ENCODE data around the gene NAT10. TPM values are rescaled to one million over a fixed set of nuclear protein-coding genes. Genes with fewer than 3 reads are reported as not detected.

The NAT10 gene
- polyA plus RNA-seq (12.4 and 12.7 TPM in 2 replicates), polyA minus RNA-seq (22.3 and 22.6 TPM in 2 replicates)

GRCh38 chr11:34105079-34105956, at the start of gene NAT10:
TSS of gene NAT10 (plus strand) at chr11:34105629. CDS start at chr11:34108226, 2,597 bp downstream.
- Histone ChIP-seq H3K27me3 (ENCODE audit: insufficient read depth, low read depth, low read length) (no peaks in the 10 kb centered on the region), H4K20me1 (ENCODE audit: insufficient read depth) (no peaks in the 10 kb centered on the region), H3K4me3 (ENCODE audit: low read length) (peak within 1 kb of the TSS; percentile 82), H3K36me3 (ENCODE audit: insufficient read depth, low read length) (peaks cover 7% of the 10 kb centered on the region), H3K9me3 (ENCODE audit: low read length) (no peaks in the 10 kb centered on the region), H3K79me2 (replicated peaks; ENCODE audit: insufficient read depth, low read length) (peaks cover 15% of the 10 kb centered on the region), H2AFZ (ENCODE audit: low read depth, low read length) (peak within 1 kb of the TSS; percentile 58), H3K9me2 (ENCODE audit: insufficient read depth, low read length) (no peaks in the 10 kb centered on the region), H3K27ac (ENCODE audit: low read length) (peak within 1 kb of the TSS; percentile 82), H3K9ac (ENCODE audit: low read length) (peak within 1 kb of the TSS; percentile 81), H3F3A (ENCODE audit: insufficient read depth, low read length, poor library complexity, severe bottlenecking) (peaks cover 8% of the 10 kb centered on the region), H3K4me2 (ENCODE audit: low read length) (peak within 1 kb of the TSS; percentile 91)
- TF ChIP-seq RAD21 (conservative IDR thresholded peaks at IDR 0.05) (peak; percentile 49), SMC3 (conservative IDR thresholded peaks at IDR 0.05; ENCODE audit: poor library complexity) (peak; percentile 65), EZH2 (IDR thresholded peaks at IDR 0.05; ENCODE audit: borderline replicate concordance, insufficient read depth, low read length, poor library complexity, severe bottlenecking) (no peak), CTCF (IDR thresholded peaks at IDR 0.05; ENCODE audit: poor library complexity, severe bottlenecking) (peak; percentile 58), POLR2AphosphoS5 (IDR thresholded peaks at IDR 0.05) (peak; percentile 96), EP300 (conservative IDR thresholded peaks at IDR 0.05; ENCODE audit: poor library complexity, severe bottlenecking) (peak; percentile 49), MXI1 (conservative IDR thresholded peaks at IDR 0.05; ENCODE audit: poor library complexity, severe bottlenecking) (peak; percentile 100), REST (IDR thresholded peaks at IDR 0.05; ENCODE audit: borderline replicate concordance) (peak; percentile 85), TAF1 (IDR thresholded peaks at IDR 0.05; ENCODE audit: low read depth) (peak; percentile 66)

GRCh38 chr11:34056672-34057071, 48.8 kb upstream of the NAT10 start:
- Histone ChIP-seq H3K9me2 (ENCODE audit: insufficient read depth, low read length) (no peaks in the 10 kb centered on the region), H3K4me2 (ENCODE audit: low read length) (peak overlapping the region; percentile 58), H3K9me3 (ENCODE audit: low read length) (no peaks in the 10 kb centered on the region), H3K36me3 (ENCODE audit: insufficient read depth, low read length) (no peaks in the 10 kb centered on the region), H2AFZ (ENCODE audit: low read depth, low read length) (no peak overlapping the region), H3K9ac (ENCODE audit: low read length) (peak overlapping the region; percentile 8), H3K27ac (ENCODE audit: low read length) (no peak overlapping the region), H3K27me3 (ENCODE audit: insufficient read depth, low read depth, low read length) (no peaks in the 10 kb centered on the region), H4K20me1 (ENCODE audit: insufficient read depth) (peaks cover 31% of the 10 kb centered on the region), H3K79me2 (replicated peaks; ENCODE audit: insufficient read depth, low read length) (peaks cover 94% of the 10 kb centered on the region), H3F3A (ENCODE audit: insufficient read depth, low read length, poor library complexity, severe bottlenecking) (peaks cover 6% of the 10 kb centered on the region), H3K4me3 (ENCODE audit: low read length) (peak overlapping the region; percentile 75)
- TF ChIP-seq POLR2AphosphoS5 (IDR thresholded peaks at IDR 0.05), result no peak

Data from neural cell (in vitro differentiated cells).